Panc1 (cell line): Measurements from ENCODE around the gene STEAP3. TPM values are rescaled to one million over a fixed set of nuclear protein-coding genes. Genes with fewer than 3 reads are reported as not detected.

Experiments
- ATAC-seq: fragments of 200-7000 bp; cut with Tn5 transposase; 2 replicates; pipeline ENCODE4 v1.9.1; 2020; ENCODE audit warnings: mild to moderate bottlenecking, moderate library complexity
- BruUV-seq: library from RNA; stranded (reverse); fragments of 400-500 nt; replicated peaks from 2 replicates; lab custom pipeline; 2021; lab: Mats Ljungman, UMichigan
- CTCF ChIA-PET: fragments of 300-600 bp; sonication (Branson Sonifier 250); formaldehyde crosslinking; loops from one replicate; lab custom pipeline; 2022; ENCODE audit warnings: antibody characterized with exemption; lab: Charles Lee
- POLR2A ChIA-PET: fragments of 300-600 bp; sonication (Branson Sonifier 250); formaldehyde crosslinking; loops from one replicate; lab custom pipeline; 2022; ENCODE audit warnings: antibody characterized with exemption; lab: Charles Lee
- DNase-seq: peaks from one replicate; pipeline ENCODE4 v3.0.0-alpha.2; 2010; ENCODE audit warnings: low read depth, low spot score
- H3K27ac ChIP-seq: 2 replicates; pipeline ENCODE4 v1.5.1; 2011; ENCODE audit warnings: mild to moderate bottlenecking, low read length, inconsistent platforms
- H3K27me3 ChIP-seq: fragments of 200-500 bp; sonication (Bioruptor generic); 2 replicates; pipeline ENCODE4 v1.6.0; 2014; ENCODE audit warnings: low read length, inconsistent platforms; ENCODE audit not compliant: control insufficient read depth, insufficient read depth
- H3K36me3 ChIP-seq: fragments of 200-500 bp; sonication (Bioruptor generic); 2 replicates; pipeline ENCODE4 v1.5.1; 2014; ENCODE audit warnings: inconsistent platforms, mild to moderate bottlenecking, low read length, moderate library complexity; ENCODE audit not compliant: control insufficient read depth, insufficient read depth
- H3K4me1 ChIP-seq: 2 replicates; pipeline ENCODE4 v1.5.1; 2011; ENCODE audit warnings: inconsistent platforms, mild to moderate bottlenecking, low read length, moderate library complexity; ENCODE audit not compliant: control insufficient read depth, insufficient read depth
- H3K4me3 ChIP-seq, 2 experiments: 2 replicates each; pipeline ENCODE4 v1.5.1; 2011 to 2012; ENCODE audit warnings: low read depth in 2 of 2, low read length in 2 of 2, mild to moderate bottlenecking in 2 of 2, inconsistent platforms in 1 of 2, moderate library complexity in 1 of 2
- H3K9me3 ChIP-seq: fragments of 200-500 bp; sonication (Bioruptor generic); 2 replicates; pipeline ENCODE4 v1.5.1; 2014; ENCODE audit warnings: low read depth, mild to moderate bottlenecking, inconsistent platforms, low read length, moderate library complexity; ENCODE audit not compliant: control insufficient read depth, insufficient read depth
- POLR2AphosphoS5 ChIP-seq: IDR thresholded peaks from 2 replicates; pipeline ENCODE4 v1.6.1; 2012; ENCODE audit warnings: mild to moderate bottlenecking, low read depth, low read length, moderate library complexity
- SIN3A ChIP-seq: IDR thresholded peaks from 2 replicates; pipeline ENCODE4 v1.6.1; 2012; ENCODE audit warnings: low read depth, mild to moderate bottlenecking, low read length, moderate library complexity, borderline replicate concordance; ENCODE audit not compliant: insufficient read depth
- TCF7L2 ChIP-seq: IDR thresholded peaks from 2 replicates; pipeline ENCODE4 v1.6.1; 2011; ENCODE audit warnings: mild to moderate bottlenecking, low read depth, low read length, inconsistent platforms
- in situ Hi-C: cut with HindIII; loops from 2 replicates; pipeline ENCODE4 v1.10.0; 2016; ENCODE audit warnings: low sequenced_read_pairs, low pct_unique_long_range_greater_than_20kb
- intact Hi-C: fragments of 100-400 bp; cut with micrococcal nuclease; formaldehyde crosslinking; loops from one replicate; pipeline ENCODE4 v1.10.0; 2022; ENCODE audit not compliant: unreplicated experiment
- total RNA-seq: library from RNA; stranded (reverse); gene quantifications from one replicate; pipeline ENCODE4 v1.2.1, GENCODE V29; 2021; ENCODE audit not compliant: unreplicated experiment
- TF ChIP-seq, protein P1 (sequence below): fragments of 450-650 bp; IDR thresholded peaks from 2 replicates; pipeline ENCODE4 v1.5.1; 2017; ENCODE audit warnings: mild to moderate bottlenecking
- TF ChIP-seq, protein P2 (sequence below), 2 experiments: IDR thresholded peaks; 2 replicates each; pipeline ENCODE4 v1.6.1; 2011 to 2012; ENCODE audit warnings: low read depth in 2 of 2, control low read depth in 1 of 2, low read length in 1 of 2, mild to moderate bottlenecking in 1 of 2, moderate library complexity in 1 of 2; ENCODE audit not compliant: insufficient read depth in 1 of 2

Gene STEAP3
- total RNA-seq, 1 experiment from 2014 or later: 44.8 TPM

DNA sequence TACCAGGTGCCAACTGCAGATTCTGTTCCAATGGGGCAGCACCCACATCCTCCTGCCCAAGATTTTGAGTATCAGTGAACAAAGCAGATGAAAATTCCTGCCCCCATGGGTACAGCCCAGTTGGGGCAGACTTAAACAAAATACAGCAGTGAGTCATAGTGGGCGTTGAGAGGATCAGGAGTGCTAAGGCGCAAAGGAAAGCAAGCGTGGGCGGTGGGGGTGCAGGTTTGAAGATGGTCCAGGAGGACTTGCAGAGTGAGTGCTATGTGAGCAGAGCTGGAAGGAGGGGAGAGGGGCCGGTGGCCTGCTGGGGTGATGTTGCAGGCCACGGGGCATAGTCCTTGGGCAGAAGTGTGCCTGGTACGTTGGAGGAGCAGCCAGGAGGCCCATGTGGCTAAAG is 24.7 kb downstream of the STEAP3 start:
- DNase-seq (no peak), ATAC-seq (no peak)
- POLR2A ChIA-PET: no interaction called here
- no TSS peak for BruUV-seq
- Histone ChIP-seq H3K4me1 (peaks cover 18% of the 10 kb centered on the region), H3K27me3 (no peaks in the 10 kb centered on the region), H3K9me3 (no peaks in the 10 kb centered on the region; the same call in 1 of the 2 replicates), H3K4me3 (no peak overlapping the region), H3K27ac (no peak overlapping the region), H3K36me3 (peaks cover 2% of the 10 kb centered on the region; the same call in 1 of the 2 replicates)
- in situ Hi-C loops: no loop called here
- TF ChIP-seq, protein P1, sequence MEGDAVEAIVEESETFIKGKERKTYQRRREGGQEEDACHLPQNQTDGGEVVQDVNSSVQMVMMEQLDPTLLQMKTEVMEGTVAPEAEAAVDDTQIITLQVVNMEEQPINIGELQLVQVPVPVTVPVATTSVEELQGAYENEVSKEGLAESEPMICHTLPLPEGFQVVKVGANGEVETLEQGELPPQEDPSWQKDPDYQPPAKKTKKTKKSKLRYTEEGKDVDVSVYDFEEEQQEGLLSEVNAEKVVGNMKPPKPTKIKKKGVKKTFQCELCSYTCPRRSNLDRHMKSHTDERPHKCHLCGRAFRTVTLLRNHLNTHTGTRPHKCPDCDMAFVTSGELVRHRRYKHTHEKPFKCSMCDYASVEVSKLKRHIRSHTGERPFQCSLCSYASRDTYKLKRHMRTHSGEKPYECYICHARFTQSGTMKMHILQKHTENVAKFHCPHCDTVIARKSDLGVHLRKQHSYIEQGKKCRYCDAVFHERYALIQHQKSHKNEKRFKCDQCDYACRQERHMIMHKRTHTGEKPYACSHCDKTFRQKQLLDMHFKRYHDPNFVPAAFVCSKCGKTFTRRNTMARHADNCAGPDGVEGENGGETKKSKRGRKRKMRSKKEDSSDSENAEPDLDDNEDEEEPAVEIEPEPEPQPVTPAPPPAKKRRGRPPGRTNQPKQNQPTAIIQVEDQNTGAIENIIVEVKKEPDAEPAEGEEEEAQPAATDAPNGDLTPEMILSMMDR: no peak
- TF ChIP-seq, protein P2, sequence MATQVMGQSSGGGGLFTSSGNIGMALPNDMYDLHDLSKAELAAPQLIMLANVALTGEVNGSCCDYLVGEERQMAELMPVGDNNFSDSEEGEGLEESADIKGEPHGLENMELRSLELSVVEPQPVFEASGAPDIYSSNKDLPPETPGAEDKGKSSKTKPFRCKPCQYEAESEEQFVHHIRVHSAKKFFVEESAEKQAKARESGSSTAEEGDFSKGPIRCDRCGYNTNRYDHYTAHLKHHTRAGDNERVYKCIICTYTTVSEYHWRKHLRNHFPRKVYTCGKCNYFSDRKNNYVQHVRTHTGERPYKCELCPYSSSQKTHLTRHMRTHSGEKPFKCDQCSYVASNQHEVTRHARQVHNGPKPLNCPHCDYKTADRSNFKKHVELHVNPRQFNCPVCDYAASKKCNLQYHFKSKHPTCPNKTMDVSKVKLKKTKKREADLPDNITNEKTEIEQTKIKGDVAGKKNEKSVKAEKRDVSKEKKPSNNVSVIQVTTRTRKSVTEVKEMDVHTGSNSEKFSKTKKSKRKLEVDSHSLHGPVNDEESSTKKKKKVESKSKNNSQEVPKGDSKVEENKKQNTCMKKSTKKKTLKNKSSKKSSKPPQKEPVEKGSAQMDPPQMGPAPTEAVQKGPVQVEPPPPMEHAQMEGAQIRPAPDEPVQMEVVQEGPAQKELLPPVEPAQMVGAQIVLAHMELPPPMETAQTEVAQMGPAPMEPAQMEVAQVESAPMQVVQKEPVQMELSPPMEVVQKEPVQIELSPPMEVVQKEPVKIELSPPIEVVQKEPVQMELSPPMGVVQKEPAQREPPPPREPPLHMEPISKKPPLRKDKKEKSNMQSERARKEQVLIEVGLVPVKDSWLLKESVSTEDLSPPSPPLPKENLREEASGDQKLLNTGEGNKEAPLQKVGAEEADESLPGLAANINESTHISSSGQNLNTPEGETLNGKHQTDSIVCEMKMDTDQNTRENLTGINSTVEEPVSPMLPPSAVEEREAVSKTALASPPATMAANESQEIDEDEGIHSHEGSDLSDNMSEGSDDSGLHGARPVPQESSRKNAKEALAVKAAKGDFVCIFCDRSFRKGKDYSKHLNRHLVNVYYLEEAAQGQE (IDR thresholded peaks at IDR 0.05; ENCODE audit: insufficient read depth in 1 of 2, low read depth in 2 of 2, low read length in 1 of 2): no peak
- TF ChIP-seq POLR2AphosphoS5: no peak
- no peak for TF ChIP-seq SIN3A
- TF ChIP-seq TCF7L2: no peak
- intact Hi-C loops: no loop called here
- CTCF ChIA-PET: no interaction called here

DNA sequence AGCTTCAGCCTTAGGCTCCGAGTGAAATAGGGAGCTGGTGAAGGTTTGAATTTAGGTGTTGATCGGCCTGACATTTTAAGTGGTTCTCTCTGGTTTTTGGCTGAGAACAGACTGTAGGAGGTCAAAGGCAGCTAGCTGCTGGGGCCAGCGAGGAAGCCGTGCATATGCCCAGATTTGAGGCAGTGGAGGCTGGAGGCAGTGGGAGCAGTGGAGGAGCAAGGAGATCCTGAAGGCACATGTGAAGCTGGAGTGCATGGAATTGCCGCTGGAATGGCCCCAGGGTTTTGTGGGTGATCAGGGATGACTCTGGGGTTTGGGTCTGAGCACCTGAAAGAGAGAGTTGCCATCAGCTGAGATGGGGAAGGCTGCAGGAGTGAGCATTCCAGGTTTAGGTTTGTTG is 25.1 kb downstream of the STEAP3 start:
- in situ Hi-C loops: no loop called here
- H3K4me3 ChIP-seq: no peak overlapping the region
- H3K27ac ChIP-seq: no peak overlapping the region
- no peaks in the 10 kb centered on the region; the same call in 1 of the 2 replicates for H3K9me3 ChIP-seq
- ATAC-seq: no peak
- no TSS peak for BruUV-seq
- peaks cover 2% of the 10 kb centered on the region; the same call in 1 of the 2 replicates for H3K36me3 ChIP-seq
- intact Hi-C loops: no loop called here
- no peaks in the 10 kb centered on the region for H3K27me3 ChIP-seq
- ChIA-PET CTCF (no interaction called here), POLR2A (no interaction called here)
- no peak for DNase-seq
- peaks cover 22% of the 10 kb centered on the region for H3K4me1 ChIP-seq
- no peak for TF ChIP-seq SIN3A
- TF ChIP-seq, protein P1: no peak
- no peak for TF ChIP-seq TCF7L2
- TF ChIP-seq, protein P2 (IDR thresholded peaks at IDR 0.05; ENCODE audit: insufficient read depth in 1 of 2, low read depth in 2 of 2, low read length in 1 of 2): no peak
- no peak for TF ChIP-seq POLR2AphosphoS5
